WTC11 (cell line): ENCODE data around the gene MEN1. TPM values are rescaled to one million over a fixed set of nuclear protein-coding genes. Genes with fewer than 3 reads are reported as not detected.
A peak's percentile ranks its signal among the peaks of the same experiment; 100 is the strongest.

ENCODE experiments used
- ATAC-seq: fragments of 200-7000 bp; cut with Tn5 transposase; 2 replicates; pipeline ENCODE4 v1.10.0; 2021; ENCODE audit warnings: mild to moderate bottlenecking, moderate library complexity
- CTCF ChIA-PET: fragments of 300-600 bp; sonication (Branson Sonifier 250); formaldehyde crosslinking; loops from one replicate; lab custom pipeline; 2021; ENCODE audit warnings: antibody characterized with exemption; lab: Charles Lee
- POLR2A ChIA-PET: fragments of 350-600 bp; sonication (Branson Sonifier 250); formaldehyde crosslinking; loops from one replicate; lab custom pipeline; 2021; ENCODE audit warnings: antibody characterized with exemption; lab: Charles Lee
- DNase-seq: peaks from one replicate; pipeline ENCODE4 v3.0.0; 2021; ENCODE audit warnings: low spot score
- H3K27ac Mint-ChIP-seq: 2 replicates; pipeline ENCODE4 v1.8.0; 2021; ENCODE audit warnings: mixed read lengths
- H3K27me3 Mint-ChIP-seq: 2 replicates; pipeline ENCODE4 v1.8.0; 2021; ENCODE audit warnings: low read depth, mild to moderate bottlenecking, moderate library complexity, mixed read lengths
- H3K36me3 Mint-ChIP-seq: 2 replicates; pipeline ENCODE4 v1.8.0; 2021; ENCODE audit warnings: mixed read lengths
- H3K4me1 Mint-ChIP-seq: 2 replicates; pipeline ENCODE4 v1.8.0; 2022; ENCODE audit warnings: mixed read lengths
- H3K4me3 Mint-ChIP-seq: 2 replicates; pipeline ENCODE4 v1.8.0; 2021; ENCODE audit warnings: mild to moderate bottlenecking, moderate library complexity, mixed read lengths
- H3K9me3 Mint-ChIP-seq: 2 replicates; pipeline ENCODE4 v1.8.0; 2021; ENCODE audit warnings: mixed read lengths
- ATF1 ChIP-seq: sonication (generic); formaldehyde crosslinking; IDR thresholded peaks from 2 replicates; pipeline ENCODE4 v1.8.1; 2023; ENCODE audit warnings: mild to moderate bottlenecking, moderate library complexity, missing genetic modification reagents
- CBFB ChIP-seq: sonication (generic); formaldehyde crosslinking; IDR thresholded peaks from 2 replicates; pipeline ENCODE4 v1.8.1; 2022; ENCODE audit warnings: mild to moderate bottlenecking, low read depth, missing genetic modification reagents
- CREB1 ChIP-seq: sonication (generic); formaldehyde crosslinking; IDR thresholded peaks from 2 replicates; pipeline ENCODE4 v1.8.0; 2023; ENCODE audit warnings: mild to moderate bottlenecking, missing genetic modification reagents
- CREM ChIP-seq: sonication (generic); formaldehyde crosslinking; IDR thresholded peaks from 2 replicates; pipeline ENCODE4 v1.8.1; 2022; ENCODE audit warnings: mild to moderate bottlenecking, missing genetic modification reagents, moderate library complexity
- JAZF1 ChIP-seq: fragments of 250-450 bp; sonication (Bioruptor Pico); IDR thresholded peaks from 2 replicates; pipeline ENCODE4 v1.9.0; 2021; ENCODE audit warnings: moderate library complexity, mild to moderate bottlenecking, inconsistent platforms
- NFYB ChIP-seq: sonication (generic); formaldehyde crosslinking; conservative IDR thresholded peaks from 2 replicates; pipeline ENCODE4 v1.8.0; 2022; ENCODE audit warnings: low read depth, missing genetic modification reagents
- TP53 ChIP-seq: sonication (generic); formaldehyde crosslinking; IDR thresholded peaks from 2 replicates; pipeline ENCODE4 v1.8.1; 2023; ENCODE audit warnings: mild to moderate bottlenecking, missing genetic modification reagents
- ZNF138 ChIP-seq: sonication (generic); formaldehyde crosslinking; conservative IDR thresholded peaks from 2 replicates; pipeline ENCODE4 v1.8.1; 2022; ENCODE audit warnings: mild to moderate bottlenecking, moderate library complexity, missing genetic modification reagents
- ZNF219 ChIP-seq: sonication (generic); formaldehyde crosslinking; IDR thresholded peaks from 2 replicates; pipeline ENCODE4 v1.8.0; 2023; ENCODE audit warnings: missing genetic modification reagents, mild to moderate bottlenecking, borderline replicate concordance
- ZNF396 ChIP-seq: fragments of 250-450 bp; sonication (Bioruptor Pico); IDR thresholded peaks from 2 replicates; pipeline ENCODE4 v1.8.0; 2021; ENCODE audit warnings: mild to moderate bottlenecking, moderate library complexity, borderline replicate concordance
- ZNF416 ChIP-seq: fragments of 250-450 bp; sonication (Bioruptor Pico); IDR thresholded peaks from 2 replicates; pipeline ENCODE4 v1.9.0; 2021; ENCODE audit warnings: mild to moderate bottlenecking, inconsistent platforms
- total RNA-seq: library from RNA; stranded (reverse); gene quantifications from 3 replicates; pipeline ENCODE4 v1.2.3, GENCODE V29; 2021
- TF ChIP-seq, protein P1 (sequence below): sonication (generic); formaldehyde crosslinking; IDR thresholded peaks from 2 replicates; pipeline ENCODE4 v1.8.1; 2022; ENCODE audit warnings: mild to moderate bottlenecking, moderate library complexity, missing genetic modification reagents
- TF ChIP-seq, protein P2 (sequence below): sonication (generic); formaldehyde crosslinking; IDR thresholded peaks from 2 replicates; pipeline ENCODE4 v1.8.1; 2023; ENCODE audit warnings: mild to moderate bottlenecking, missing genetic modification reagents, borderline replicate concordance
- TF ChIP-seq, protein P3 (sequence below): sonication (generic); formaldehyde crosslinking; IDR thresholded peaks from 2 replicates; pipeline ENCODE4 v1.8.1; 2022; ENCODE audit warnings: low read depth, mild to moderate bottlenecking, moderate library complexity, missing genetic modification reagents, borderline replicate concordance
- TF ChIP-seq, protein P4 (sequence below): sonication (generic); formaldehyde crosslinking; IDR thresholded peaks from 2 replicates; pipeline ENCODE4 v1.8.1; 2023; ENCODE audit warnings: mild to moderate bottlenecking, moderate library complexity, missing genetic modification reagents
- TF ChIP-seq, protein P5 (sequence below): sonication (generic); formaldehyde crosslinking; IDR thresholded peaks from 2 replicates; pipeline ENCODE4 v1.8.1; 2023; ENCODE audit warnings: mild to moderate bottlenecking, missing genetic modification reagents, moderate library complexity
- TF ChIP-seq, protein P6 (sequence below): fragments of 250-450 bp; sonication (Bioruptor Pico); IDR thresholded peaks from 2 replicates; pipeline ENCODE4 v1.9.0; 2021; ENCODE audit warnings: mild to moderate bottlenecking
- TF ChIP-seq, protein P7 (sequence below): sonication (generic); formaldehyde crosslinking; IDR thresholded peaks from 2 replicates; pipeline ENCODE4 v1.8.1; 2022; ENCODE audit warnings: low read depth, missing genetic modification reagents, borderline replicate concordance

MEN1 gene
- total RNA-seq, 1 experiment from 2014 or later: 47.1 TPM

DNA sequence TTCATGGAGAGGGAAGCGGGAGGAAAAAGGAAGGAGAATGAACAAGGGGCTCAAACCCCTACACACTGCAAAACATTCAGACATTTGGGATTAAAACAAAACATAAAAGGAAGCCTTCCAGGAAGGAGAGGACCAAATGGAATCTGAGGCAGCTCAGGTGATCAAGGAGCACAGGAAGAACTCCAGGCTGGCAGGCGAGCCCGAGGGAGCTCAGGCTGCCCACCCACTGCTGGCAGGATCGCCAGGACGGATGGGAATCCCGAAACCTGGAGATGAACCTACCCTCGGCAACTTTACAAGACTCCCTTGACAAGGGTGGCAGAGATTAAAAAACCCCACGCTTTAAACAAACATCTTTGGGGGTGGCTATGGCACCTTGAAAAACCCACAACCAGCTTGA, 45.6 kb downstream of the MEN1 start (continued):
- TF ChIP-seq, protein P1, sequence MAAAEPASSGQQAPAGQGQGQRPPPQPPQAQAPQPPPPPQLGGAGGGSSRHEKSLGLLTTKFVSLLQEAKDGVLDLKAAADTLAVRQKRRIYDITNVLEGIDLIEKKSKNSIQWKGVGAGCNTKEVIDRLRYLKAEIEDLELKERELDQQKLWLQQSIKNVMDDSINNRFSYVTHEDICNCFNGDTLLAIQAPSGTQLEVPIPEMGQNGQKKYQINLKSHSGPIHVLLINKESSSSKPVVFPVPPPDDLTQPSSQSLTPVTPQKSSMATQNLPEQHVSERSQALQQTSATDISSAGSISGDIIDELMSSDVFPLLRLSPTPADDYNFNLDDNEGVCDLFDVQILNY (CRISPR knock-in tag): no peak
- TF ChIP-seq, protein P2, sequence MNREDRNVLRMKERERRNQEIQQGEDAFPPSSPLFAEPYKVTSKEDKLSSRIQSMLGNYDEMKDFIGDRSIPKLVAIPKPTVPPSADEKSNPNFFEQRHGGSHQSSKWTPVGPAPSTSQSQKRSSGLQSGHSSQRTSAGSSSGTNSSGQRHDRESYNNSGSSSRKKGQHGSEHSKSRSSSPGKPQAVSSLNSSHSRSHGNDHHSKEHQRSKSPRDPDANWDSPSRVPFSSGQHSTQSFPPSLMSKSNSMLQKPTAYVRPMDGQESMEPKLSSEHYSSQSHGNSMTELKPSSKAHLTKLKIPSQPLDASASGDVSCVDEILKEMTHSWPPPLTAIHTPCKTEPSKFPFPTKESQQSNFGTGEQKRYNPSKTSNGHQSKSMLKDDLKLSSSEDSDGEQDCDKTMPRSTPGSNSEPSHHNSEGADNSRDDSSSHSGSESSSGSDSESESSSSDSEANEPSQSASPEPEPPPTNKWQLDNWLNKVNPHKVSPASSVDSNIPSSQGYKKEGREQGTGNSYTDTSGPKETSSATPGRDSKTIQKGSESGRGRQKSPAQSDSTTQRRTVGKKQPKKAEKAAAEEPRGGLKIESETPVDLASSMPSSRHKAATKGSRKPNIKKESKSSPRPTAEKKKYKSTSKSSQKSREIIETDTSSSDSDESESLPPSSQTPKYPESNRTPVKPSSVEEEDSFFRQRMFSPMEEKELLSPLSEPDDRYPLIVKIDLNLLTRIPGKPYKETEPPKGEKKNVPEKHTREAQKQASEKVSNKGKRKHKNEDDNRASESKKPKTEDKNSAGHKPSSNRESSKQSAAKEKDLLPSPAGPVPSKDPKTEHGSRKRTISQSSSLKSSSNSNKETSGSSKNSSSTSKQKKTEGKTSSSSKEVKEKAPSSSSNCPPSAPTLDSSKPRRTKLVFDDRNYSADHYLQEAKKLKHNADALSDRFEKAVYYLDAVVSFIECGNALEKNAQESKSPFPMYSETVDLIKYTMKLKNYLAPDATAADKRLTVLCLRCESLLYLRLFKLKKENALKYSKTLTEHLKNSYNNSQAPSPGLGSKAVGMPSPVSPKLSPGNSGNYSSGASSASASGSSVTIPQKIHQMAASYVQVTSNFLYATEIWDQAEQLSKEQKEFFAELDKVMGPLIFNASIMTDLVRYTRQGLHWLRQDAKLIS (CRISPR knock-in tag): no peak
- TF ChIP-seq, protein P3, sequence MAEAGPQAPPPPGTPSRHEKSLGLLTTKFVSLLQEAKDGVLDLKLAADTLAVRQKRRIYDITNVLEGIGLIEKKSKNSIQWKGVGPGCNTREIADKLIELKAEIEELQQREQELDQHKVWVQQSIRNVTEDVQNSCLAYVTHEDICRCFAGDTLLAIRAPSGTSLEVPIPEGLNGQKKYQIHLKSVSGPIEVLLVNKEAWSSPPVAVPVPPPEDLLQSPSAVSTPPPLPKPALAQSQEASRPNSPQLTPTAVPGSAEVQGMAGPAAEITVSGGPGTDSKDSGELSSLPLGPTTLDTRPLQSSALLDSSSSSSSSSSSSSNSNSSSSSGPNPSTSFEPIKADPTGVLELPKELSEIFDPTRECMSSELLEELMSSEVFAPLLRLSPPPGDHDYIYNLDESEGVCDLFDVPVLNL: no peak

DNA sequence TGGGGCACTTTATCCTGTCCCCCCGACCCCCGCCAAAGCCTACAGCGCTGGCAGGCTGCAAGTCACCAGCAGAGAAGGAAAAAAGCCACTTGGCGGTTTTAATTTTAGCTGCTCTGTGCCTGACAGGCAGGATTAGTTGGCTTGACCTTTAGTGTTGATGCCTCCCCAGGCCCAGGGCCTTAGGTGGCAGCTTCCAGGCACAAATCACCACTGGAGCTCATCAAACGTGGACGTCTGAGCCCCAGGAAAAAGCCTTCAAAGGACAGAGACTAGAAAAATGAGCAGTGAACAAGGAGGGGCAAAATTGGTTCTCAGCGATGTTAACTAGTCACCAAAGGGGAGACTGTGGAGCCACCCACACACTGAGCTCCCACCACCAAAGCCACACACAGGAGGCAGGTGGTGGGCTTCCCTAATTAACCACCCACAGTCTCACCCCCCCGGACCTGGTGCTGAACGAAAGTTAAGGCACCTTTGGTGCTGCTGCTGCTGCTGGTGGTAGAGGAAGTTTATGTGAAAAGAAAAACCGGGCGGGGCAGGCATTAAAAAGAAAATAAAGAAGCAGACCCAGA, 46.2 kb downstream of the MEN1 start:
- H3K27me3 Mint-ChIP-seq: no peaks in the 10 kb centered on the region
- no peaks in the 10 kb centered on the region for H3K9me3 Mint-ChIP-seq
- DNase-seq: no peak
- H3K4me3 Mint-ChIP-seq: peak overlapping the region; percentile 43
- TF ChIP-seq CREB1 (no peak), CBFB (CRISPR knock-in tag) (no peak), TP53 (no peak), ZNF219 (CRISPR knock-in tag) (no peak), ZNF396 (CRISPR knock-in tag) (no peak)
- TF ChIP-seq, protein P4, sequence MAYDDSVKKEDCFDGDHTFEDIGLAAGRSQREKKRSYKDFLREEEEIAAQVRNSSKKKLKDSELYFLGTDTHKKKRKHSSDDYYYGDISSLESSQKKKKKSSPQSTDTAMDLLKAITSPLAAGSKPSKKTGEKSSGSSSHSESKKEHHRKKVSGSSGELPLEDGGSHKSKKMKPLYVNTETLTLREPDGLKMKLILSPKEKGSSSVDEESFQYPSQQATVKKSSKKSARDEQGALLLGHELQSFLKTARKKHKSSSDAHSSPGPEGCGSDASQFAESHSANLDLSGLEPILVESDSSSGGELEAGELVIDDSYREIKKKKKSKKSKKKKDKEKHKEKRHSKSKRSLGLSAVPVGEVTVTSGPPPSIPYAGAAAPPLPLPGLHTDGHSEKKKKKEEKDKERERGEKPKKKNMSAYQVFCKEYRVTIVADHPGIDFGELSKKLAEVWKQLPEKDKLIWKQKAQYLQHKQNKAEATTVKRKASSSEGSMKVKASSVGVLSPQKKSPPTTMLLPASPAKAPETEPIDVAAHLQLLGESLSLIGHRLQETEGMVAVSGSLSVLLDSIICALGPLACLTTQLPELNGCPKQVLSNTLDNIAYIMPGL (CRISPR knock-in tag): no peak
- peaks cover 43% of the 10 kb centered on the region for H3K36me3 Mint-ChIP-seq
- peaks cover 85% of the 10 kb centered on the region for H3K4me1 Mint-ChIP-seq
- H3K27ac Mint-ChIP-seq: peak overlapping the region; percentile 98
- ATAC-seq: no peak
- POLR2A ChIA-PET: interaction anchor here (1.0 to 5.0 kb wide), 3 partner anchors 11 to 20 kb away, joined by 3 to 45 read pairs (median 8); partner anchors contain the start of genes RASGRP2 and SF1
- CTCF ChIA-PET: interaction anchor here (0.9 to 7.5 kb wide), 6 partner anchors 9 to 76 kb away, joined by 3 to 150 read pairs (median 11); partner anchors contain the start of genes RASGRP2 and SF1

DNA sequence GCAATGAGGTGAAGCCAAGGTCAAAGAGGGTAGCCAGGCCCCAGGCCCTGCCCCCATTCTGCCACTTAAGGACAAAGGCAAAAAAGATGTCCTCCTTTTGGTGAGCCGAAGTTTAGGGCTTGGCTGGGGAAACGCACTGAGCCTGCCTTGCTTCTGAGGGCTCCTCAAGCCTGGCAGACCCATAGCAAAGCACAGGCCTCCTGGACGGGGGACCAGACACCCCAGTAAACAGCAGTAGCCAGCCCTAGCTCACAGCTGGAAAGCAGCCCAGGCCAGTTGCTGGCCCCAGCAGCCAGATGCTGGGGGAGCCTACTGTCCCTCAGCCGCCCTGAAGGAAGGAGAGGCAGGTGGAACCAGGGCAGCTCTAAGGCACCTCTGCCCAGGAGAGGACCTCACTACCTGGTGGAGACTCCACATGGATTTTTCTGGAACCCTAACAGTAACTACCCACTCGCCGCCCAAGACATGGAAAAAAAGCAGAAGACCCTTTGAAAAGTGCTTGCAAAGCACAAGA, 46.8 kb downstream of the MEN1 start:
- no peaks in the 10 kb centered on the region for H3K27me3 Mint-ChIP-seq
- H3K36me3 Mint-ChIP-seq: peaks cover 37% of the 10 kb centered on the region
- CTCF ChIA-PET: interaction anchor here (0.5 to 7.5 kb wide), 9 partner anchors 11 to 556 kb away, joined by 3 to 150 read pairs (median 6); partner anchors contain the start of genes ARL2, RASGRP2 and SF1
- H3K4me3 Mint-ChIP-seq: peak overlapping the region; percentile 43
- DNase-seq: no peak
- TF ChIP-seq ZNF416 (no peak), ZNF138 (no peak), CREM (no peak), JAZF1 (no peak), ATF1 (no peak), NFYB (CRISPR knock-in tag) (no peak), CBFB (CRISPR knock-in tag) (no peak)
- TF ChIP-seq, protein P5, sequence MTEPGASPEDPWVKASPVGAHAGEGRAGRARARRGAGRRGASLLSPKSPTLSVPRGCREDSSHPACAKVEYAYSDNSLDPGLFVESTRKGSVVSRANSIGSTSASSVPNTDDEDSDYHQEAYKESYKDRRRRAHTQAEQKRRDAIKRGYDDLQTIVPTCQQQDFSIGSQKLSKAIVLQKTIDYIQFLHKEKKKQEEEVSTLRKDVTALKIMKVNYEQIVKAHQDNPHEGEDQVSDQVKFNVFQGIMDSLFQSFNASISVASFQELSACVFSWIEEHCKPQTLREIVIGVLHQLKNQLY (CRISPR knock-in tag): no peak
- TF ChIP-seq, protein P6, sequence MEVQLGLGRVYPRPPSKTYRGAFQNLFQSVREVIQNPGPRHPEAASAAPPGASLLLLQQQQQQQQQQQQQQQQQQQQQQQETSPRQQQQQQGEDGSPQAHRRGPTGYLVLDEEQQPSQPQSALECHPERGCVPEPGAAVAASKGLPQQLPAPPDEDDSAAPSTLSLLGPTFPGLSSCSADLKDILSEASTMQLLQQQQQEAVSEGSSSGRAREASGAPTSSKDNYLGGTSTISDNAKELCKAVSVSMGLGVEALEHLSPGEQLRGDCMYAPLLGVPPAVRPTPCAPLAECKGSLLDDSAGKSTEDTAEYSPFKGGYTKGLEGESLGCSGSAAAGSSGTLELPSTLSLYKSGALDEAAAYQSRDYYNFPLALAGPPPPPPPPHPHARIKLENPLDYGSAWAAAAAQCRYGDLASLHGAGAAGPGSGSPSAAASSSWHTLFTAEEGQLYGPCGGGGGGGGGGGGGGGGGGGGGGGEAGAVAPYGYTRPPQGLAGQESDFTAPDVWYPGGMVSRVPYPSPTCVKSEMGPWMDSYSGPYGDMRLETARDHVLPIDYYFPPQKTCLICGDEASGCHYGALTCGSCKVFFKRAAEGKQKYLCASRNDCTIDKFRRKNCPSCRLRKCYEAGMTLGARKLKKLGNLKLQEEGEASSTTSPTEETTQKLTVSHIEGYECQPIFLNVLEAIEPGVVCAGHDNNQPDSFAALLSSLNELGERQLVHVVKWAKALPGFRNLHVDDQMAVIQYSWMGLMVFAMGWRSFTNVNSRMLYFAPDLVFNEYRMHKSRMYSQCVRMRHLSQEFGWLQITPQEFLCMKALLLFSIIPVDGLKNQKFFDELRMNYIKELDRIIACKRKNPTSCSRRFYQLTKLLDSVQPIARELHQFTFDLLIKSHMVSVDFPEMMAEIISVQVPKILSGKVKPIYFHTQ (CRISPR knock-in tag): no peak
- TF ChIP-seq, protein P7, sequence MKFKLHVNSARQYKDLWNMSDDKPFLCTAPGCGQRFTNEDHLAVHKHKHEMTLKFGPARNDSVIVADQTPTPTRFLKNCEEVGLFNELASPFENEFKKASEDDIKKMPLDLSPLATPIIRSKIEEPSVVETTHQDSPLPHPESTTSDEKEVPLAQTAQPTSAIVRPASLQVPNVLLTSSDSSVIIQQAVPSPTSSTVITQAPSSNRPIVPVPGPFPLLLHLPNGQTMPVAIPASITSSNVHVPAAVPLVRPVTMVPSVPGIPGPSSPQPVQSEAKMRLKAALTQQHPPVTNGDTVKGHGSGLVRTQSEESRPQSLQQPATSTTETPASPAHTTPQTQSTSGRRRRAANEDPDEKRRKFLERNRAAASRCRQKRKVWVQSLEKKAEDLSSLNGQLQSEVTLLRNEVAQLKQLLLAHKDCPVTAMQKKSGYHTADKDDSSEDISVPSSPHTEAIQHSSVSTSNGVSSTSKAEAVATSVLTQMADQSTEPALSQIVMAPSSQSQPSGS: no peak
- H3K9me3 Mint-ChIP-seq: no peaks in the 10 kb centered on the region
- peaks cover 90% of the 10 kb centered on the region for H3K4me1 Mint-ChIP-seq
- POLR2A ChIA-PET: interaction anchor here (0.6 to 5.0 kb wide), 4 partner anchors 11 to 205 kb away, joined by 3 to 45 read pairs (median 6); partner anchors contain the start of genes RASGRP2 and SF1
- no peak for ATAC-seq
- peak overlapping the region; percentile 98 for H3K27ac Mint-ChIP-seq
